Measurements from ENCODE around the gene FPGS. TPM values are rescaled to one million over a fixed set of nuclear protein-coding genes. Genes with fewer than 3 reads are reported as not detected.

Gene FPGS
- 55.4 TPM for total RNA-seq
- long read RNA-seq, transcript FPGS-201 (15 exons, 2,278 nt), result minor isoform, 17 of 133 reads
- long read RNA-seq, transcript FPGS-203 (15 exons, 2,279 nt), result major isoform, 55 of 133 reads
- long read RNA-seq, partial matches to known transcripts, result 8 of 133 reads
- long read RNA-seq, other reads (novel, unspliced or antisense), result 45 of 133 reads

GRCh38 chr9:127802576-127803443, at the start of gene FPGS:
Gene FPGS (plus strand): TSS chr9:127802882. CDS start chr9:127802925, 43 bp downstream.
- Histone ChIP-seq H3K9me3 (no peaks in the 10 kb centered on the region), H3K4me1 (peaks cover 41% of the 10 kb centered on the region), H3K27ac (peak within 1 kb of the TSS; percentile 94), H3K27me3 (ENCODE audit: low read depth) (no peaks in the 10 kb centered on the region), H3K4me3 (peak within 1 kb of the TSS; percentile 78), H3K36me3 (peaks cover 32% of the 10 kb centered on the region)
- ATAC-seq (peak; percentile 93 to 94), DNase-seq (peak; percentile 92)
- no peak for TF ChIP-seq CTCF (IDR thresholded peaks at IDR 0.05)
- intact Hi-C loops (cut with DNase I), result no loop called here

DNA sequence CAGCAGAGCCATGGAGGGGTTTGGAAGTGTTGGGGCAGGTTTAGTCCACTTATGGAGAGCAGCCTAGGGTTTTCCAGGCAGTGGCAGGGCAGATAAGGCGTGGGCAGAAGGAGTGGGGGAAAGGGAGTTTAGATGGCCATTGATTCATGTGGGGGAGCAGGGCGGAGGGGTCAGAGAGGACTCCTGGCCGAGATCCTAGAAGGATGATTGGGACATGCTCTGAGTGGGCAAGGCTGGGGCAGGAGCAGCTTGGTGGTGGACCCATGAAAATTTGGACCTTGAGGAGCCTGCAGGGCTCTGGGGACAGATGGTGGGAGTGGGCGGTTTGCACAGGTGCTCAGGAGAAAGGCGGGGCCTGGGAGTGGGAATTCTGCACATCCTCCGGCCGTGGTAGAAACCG, 49.5 kb upstream of the FPGS start:
- no peaks in the 10 kb centered on the region for H3K9me3 ChIP-seq
- peaks cover 31% of the 10 kb centered on the region for H3K4me1 ChIP-seq
- TF ChIP-seq CTCF (IDR thresholded peaks at IDR 0.05), result no peak
- H3K4me3 ChIP-seq, result no peak overlapping the region
- DNase-seq, result no peak
- H3K36me3 ChIP-seq, result peaks cover 72% of the 10 kb centered on the region
- no peak overlapping the region for H3K27ac ChIP-seq
- peaks cover 12% of the 10 kb centered on the region for H3K27me3 ChIP-seq (ENCODE audit: low read depth)
- ATAC-seq, result no peak
- intact Hi-C loops (cut with DNase I), result no loop called here

DNA sequence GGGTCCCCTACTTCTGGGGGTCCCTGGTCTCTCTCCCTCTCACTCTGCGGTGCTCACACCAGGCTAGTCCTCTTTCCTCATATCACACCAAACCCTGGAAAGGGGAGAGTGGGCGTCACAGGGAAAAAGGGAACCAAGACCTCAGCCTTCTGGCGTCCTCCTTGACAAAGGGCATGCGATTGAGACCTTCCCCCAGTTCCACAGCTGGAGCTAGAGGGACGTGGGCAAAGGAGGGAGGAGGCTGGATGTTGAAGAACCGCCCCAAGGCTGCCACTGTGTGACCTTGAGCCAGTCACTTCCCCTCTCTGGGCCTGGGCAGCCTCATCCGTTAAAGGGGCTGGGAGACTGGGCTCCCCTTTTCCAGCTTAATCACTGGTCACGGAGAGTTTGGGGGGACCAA, 49.1 kb upstream of the FPGS start:
- peaks cover 12% of the 10 kb centered on the region for H3K27me3 ChIP-seq (ENCODE audit: low read depth)
- TF ChIP-seq CTCF (IDR thresholded peaks at IDR 0.05), result no peak
- no peak for ATAC-seq
- H3K9me3 ChIP-seq, result no peaks in the 10 kb centered on the region
- no peak for DNase-seq
- intact Hi-C loops (cut with DNase I), result no loop called here
- H3K36me3 ChIP-seq, result peaks cover 72% of the 10 kb centered on the region
- no peak overlapping the region for H3K4me3 ChIP-seq
- H3K4me1 ChIP-seq, result peaks cover 31% of the 10 kb centered on the region
- H3K27ac ChIP-seq, result peak overlapping the region; percentile 31

- H3K4me3 ChIP-seq, result peak overlapping the region; percentile 40
- DNase-seq (no peak), ATAC-seq (peak; percentile 26 to 29)
- H3K9me3 ChIP-seq, result no peaks in the 10 kb centered on the region
- H3K27me3 ChIP-seq (ENCODE audit: low read depth), result peaks cover 12% of the 10 kb centered on the region
- peak overlapping the region; percentile 58 for H3K27ac ChIP-seq
- H3K36me3 ChIP-seq, result peaks cover 70% of the 10 kb centered on the region
- intact Hi-C loops (cut with DNase I), result no loop called here
- no peak for TF ChIP-seq CTCF (IDR thresholded peaks at IDR 0.05)
- peaks cover 34% of the 10 kb centered on the region for H3K4me1 ChIP-seq
Measured at GRCh38 chr9:127754099-127755060, 48.3 kb upstream of the FPGS start.
